ENCODE results near the gene ZNF775. TPM values are rescaled to one million over a fixed set of nuclear protein-coding genes. Genes with fewer than 3 reads are reported as not detected.

ZNF775 gene
- polyA plus RNA-seq, 1 donor (not counting 4 experiments of a cell fraction or from before 2014, with no cell fraction given): 1.0 TPM

DNA sequence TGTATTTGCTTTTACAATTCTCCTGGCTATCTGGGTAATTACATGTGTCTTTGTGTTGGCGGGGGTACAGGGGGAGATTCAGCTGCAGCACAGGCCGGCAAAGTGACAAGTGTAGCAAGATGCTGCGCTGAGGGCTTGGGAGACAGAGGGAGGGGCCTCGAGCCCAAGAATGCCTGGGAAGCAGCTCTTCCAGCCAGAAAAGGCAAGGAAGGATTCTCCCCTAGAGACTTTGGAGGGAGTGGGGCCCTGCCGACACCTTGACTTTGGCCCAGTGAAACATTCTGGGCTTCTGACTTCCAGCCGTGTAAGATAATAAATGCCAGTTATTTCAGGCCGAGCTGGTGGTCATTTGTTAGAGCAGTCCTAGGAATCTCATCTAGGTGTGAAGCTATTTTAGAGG is 17.7 kb upstream of the ZNF775 start:
- Histone ChIP-seq H3K36me3 (ENCODE audit: control insufficient read depth in 2 of 2, extremely low read depth in 1 of 2, insufficient read depth in 2 of 2, low read length in 2 of 2) (no peaks in the 10 kb centered on the region), H3K27ac (ENCODE audit: control insufficient read depth, insufficient read depth, low read length) (no peak overlapping the region), H3K9me3 (ENCODE audit: control insufficient read depth, low read depth, low read length) (no peaks in the 10 kb centered on the region), H3K4me1 (ENCODE audit: control insufficient read depth, extremely low read depth, insufficient read depth, low read length) (no peaks in the 10 kb centered on the region), H3K4me2 (ENCODE audit: control insufficient read depth, extremely low read depth, insufficient read depth, low read depth, low read length) (no peak overlapping the region), H3K9me1 (ENCODE audit: control insufficient read depth, extremely low read depth, insufficient read depth, low read length) (no peaks in the 10 kb centered on the region), H3K27me3 (ENCODE audit: control insufficient read depth, extremely low read depth, insufficient read depth, low read length) (no peaks in the 10 kb centered on the region), H3K79me2 (ENCODE audit: control insufficient read depth, insufficient read depth, low read length) (no peaks in the 10 kb centered on the region), H3K4me3 (ENCODE audit: control insufficient read depth in 2 of 3, extremely low read depth in 1 of 3, insufficient read depth in 2 of 3, low read depth in 1 of 3, low read length in 3 of 3) (no peak overlapping the region), H4K20me1 (ENCODE audit: control insufficient read depth, extremely low read depth, insufficient read depth, low read length) (no peaks in the 10 kb centered on the region), H2AFZ (ENCODE audit: control insufficient read depth, low read length) (no peak overlapping the region), H3K9ac (ENCODE audit: control insufficient read depth, extremely low read depth, insufficient read depth, low read length) (no peak overlapping the region)
- FAIRE-seq (no peak), DNase-seq (ENCODE audit: low read depth, low spot score) (no peak)
- TF ChIP-seq, protein P1, sequence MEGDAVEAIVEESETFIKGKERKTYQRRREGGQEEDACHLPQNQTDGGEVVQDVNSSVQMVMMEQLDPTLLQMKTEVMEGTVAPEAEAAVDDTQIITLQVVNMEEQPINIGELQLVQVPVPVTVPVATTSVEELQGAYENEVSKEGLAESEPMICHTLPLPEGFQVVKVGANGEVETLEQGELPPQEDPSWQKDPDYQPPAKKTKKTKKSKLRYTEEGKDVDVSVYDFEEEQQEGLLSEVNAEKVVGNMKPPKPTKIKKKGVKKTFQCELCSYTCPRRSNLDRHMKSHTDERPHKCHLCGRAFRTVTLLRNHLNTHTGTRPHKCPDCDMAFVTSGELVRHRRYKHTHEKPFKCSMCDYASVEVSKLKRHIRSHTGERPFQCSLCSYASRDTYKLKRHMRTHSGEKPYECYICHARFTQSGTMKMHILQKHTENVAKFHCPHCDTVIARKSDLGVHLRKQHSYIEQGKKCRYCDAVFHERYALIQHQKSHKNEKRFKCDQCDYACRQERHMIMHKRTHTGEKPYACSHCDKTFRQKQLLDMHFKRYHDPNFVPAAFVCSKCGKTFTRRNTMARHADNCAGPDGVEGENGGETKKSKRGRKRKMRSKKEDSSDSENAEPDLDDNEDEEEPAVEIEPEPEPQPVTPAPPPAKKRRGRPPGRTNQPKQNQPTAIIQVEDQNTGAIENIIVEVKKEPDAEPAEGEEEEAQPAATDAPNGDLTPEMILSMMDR (optimal IDR thresholded peaks at IDR 0.05 in 1 of 3, IDR thresholded peaks at IDR 0.05 in 1 of 3, conservative IDR thresholded peaks at IDR 0.05 in 1 of 3; ENCODE audit: extremely low read depth in 1 of 3, insufficient read depth in 2 of 3, low read length in 3 of 3): no peak
- no peak for TF ChIP-seq EZH2 (IDR thresholded peaks at IDR 0.05; ENCODE audit: low read length)
- dilution Hi-C loops (cut with MboI; ENCODE audit: extremely low pct_ligation_motif_present, low sequenced_read_pairs): no loop called here

DNA sequence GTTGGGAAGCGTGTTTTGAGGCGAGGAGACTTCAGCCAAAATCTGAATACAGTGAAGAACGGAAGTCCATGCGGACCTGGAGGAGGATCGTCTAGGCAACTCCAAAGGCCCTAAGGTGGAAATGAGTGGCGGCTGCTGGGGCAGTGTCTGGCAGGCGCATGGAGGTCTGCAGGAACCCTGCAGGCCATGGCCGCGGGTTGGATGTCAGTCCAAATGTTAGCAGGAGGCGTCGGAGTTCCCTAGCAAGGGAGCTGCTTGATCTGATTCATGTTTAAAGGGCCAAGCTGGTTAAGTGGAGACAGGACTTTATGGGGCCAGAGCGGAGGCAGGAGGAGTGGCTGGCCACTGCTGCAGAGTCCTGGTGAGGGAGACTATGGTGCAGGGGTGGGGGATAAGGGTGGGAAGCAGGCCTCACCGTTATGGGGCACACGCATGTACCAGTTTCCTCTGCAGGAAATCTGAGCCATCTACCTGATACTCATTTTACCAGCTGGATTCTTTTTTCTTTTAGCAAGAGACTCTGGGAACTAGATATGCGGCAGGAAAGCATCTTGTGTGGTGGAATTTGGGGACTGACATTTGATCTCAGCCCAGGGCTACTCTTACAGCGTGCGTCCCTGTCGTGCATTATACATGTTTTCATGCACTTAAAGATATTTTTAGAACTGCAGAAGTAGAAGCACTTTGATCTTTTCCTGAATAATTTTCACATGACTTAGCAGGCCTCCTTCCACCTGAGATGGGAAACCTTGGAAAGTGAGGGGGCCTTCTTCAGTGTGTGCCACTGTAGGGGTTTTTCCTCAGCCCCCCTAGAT is 17.1 kb upstream of the ZNF775 start:
- no peak overlapping the region for H3K4me2 ChIP-seq (ENCODE audit: control insufficient read depth, extremely low read depth, insufficient read depth, low read depth, low read length)
- DNase-seq (ENCODE audit: low read depth, low spot score) (no peak), FAIRE-seq (no peak)
- H3K9me3 ChIP-seq (ENCODE audit: control insufficient read depth, low read depth, low read length): no peaks in the 10 kb centered on the region
- TF ChIP-seq, protein P1 (optimal IDR thresholded peaks at IDR 0.05 in 1 of 3, IDR thresholded peaks at IDR 0.05 in 1 of 3, conservative IDR thresholded peaks at IDR 0.05 in 1 of 3; ENCODE audit: extremely low read depth in 1 of 3, insufficient read depth in 2 of 3, low read length in 3 of 3): no peak
- no peak for TF ChIP-seq EZH2 (IDR thresholded peaks at IDR 0.05; ENCODE audit: low read length)
- no peaks in the 10 kb centered on the region for H3K36me3 ChIP-seq (ENCODE audit: control insufficient read depth in 2 of 2, extremely low read depth in 1 of 2, insufficient read depth in 2 of 2, low read length in 2 of 2)
- no peaks in the 10 kb centered on the region for H4K20me1 ChIP-seq (ENCODE audit: control insufficient read depth, extremely low read depth, insufficient read depth, low read length)
- H3K4me1 ChIP-seq (ENCODE audit: control insufficient read depth, extremely low read depth, insufficient read depth, low read length): no peaks in the 10 kb centered on the region
- no peak overlapping the region for H3K4me3 ChIP-seq (ENCODE audit: control insufficient read depth in 2 of 3, extremely low read depth in 1 of 3, insufficient read depth in 2 of 3, low read depth in 1 of 3, low read length in 3 of 3)
- no peaks in the 10 kb centered on the region for H3K27me3 ChIP-seq (ENCODE audit: control insufficient read depth, extremely low read depth, insufficient read depth, low read length)
- H2AFZ ChIP-seq (ENCODE audit: control insufficient read depth, low read length): no peak overlapping the region
- H3K9me1 ChIP-seq (ENCODE audit: control insufficient read depth, extremely low read depth, insufficient read depth, low read length): no peaks in the 10 kb centered on the region
- no peak overlapping the region for H3K27ac ChIP-seq (ENCODE audit: control insufficient read depth, insufficient read depth, low read length)
- dilution Hi-C loops (cut with MboI; ENCODE audit: extremely low pct_ligation_motif_present, low sequenced_read_pairs): no loop called here
- H3K79me2 ChIP-seq (ENCODE audit: control insufficient read depth, insufficient read depth, low read length): no peaks in the 10 kb centered on the region
- no peak overlapping the region for H3K9ac ChIP-seq (ENCODE audit: control insufficient read depth, extremely low read depth, insufficient read depth, low read length)

Measured in keratinocyte (primary cell).